ENCODE data around the gene STIL. TPM values are rescaled to one million over a fixed set of nuclear protein-coding genes. Genes with fewer than 3 reads are reported as not detected.

STIL gene
- total and polyA plus RNA-seq, 4 donors = 0.26 to 20.5 (median 0.75) TPM

GRCh38 chr1:47325528-47325927 is 11.6 kb upstream of the STIL start:
- Histone ChIP-seq H3K9me3 (ENCODE audit: control insufficient read depth in 4 of 4, low read length in 3 of 4) (no peaks in the 10 kb centered on the region), H3K4me1 (ENCODE audit: control insufficient read depth in 4 of 4, insufficient read depth in 4 of 4, low read length in 3 of 4) (no peaks in the 10 kb centered on the region), H3K36me3 (ENCODE audit: control insufficient read depth in 4 of 4, insufficient read depth in 3 of 4, low read depth in 1 of 4, low read length in 3 of 4) (no peaks in the 10 kb centered on the region), H3K9ac (ENCODE audit: low read depth in 1 of 2, low read length in 2 of 2) (no peak overlapping the region), H3K27me3 (ENCODE audit: control insufficient read depth in 4 of 4, insufficient read depth in 4 of 4, low read length in 3 of 4) (no peaks in the 10 kb centered on the region), H3K27ac (ENCODE audit: low read depth in 1 of 2, low read length in 2 of 2) (no peak overlapping the region), H3K4me3 (ENCODE audit: low read depth in 1 of 3, low read length in 3 of 3) (no peak overlapping the region)
- no peak for DNase-seq (ENCODE audit: low spot score)
- TF ChIP-seq MAX (IDR thresholded peaks at IDR 0.05) (no peak), ZBTB33 (IDR thresholded peaks at IDR 0.05) (no peak), RAD21 (IDR thresholded peaks at IDR 0.05) (no peak), ATF3 (IDR thresholded peaks at IDR 0.05) (no peak), EGR1 (IDR thresholded peaks at IDR 0.05; ENCODE audit: low read depth in 2 of 2) (no peak), HNF4G (IDR thresholded peaks at IDR 0.05) (no peak), YY1 (IDR thresholded peaks at IDR 0.05) (no peak), GABPA (IDR thresholded peaks at IDR 0.05 in 1 of 2, conservative IDR thresholded peaks at IDR 0.05 in 1 of 2) (no peak), FOXA1 (IDR thresholded peaks at IDR 0.05) (no peak), REST (IDR thresholded peaks at IDR 0.05) (no peak), CTCF (IDR thresholded peaks at IDR 0.05; ENCODE audit: low read depth, low read length, missing input control) (no peak), TAF1 (conservative IDR thresholded peaks at IDR 0.05) (no peak), HNF4A (conservative IDR thresholded peaks at IDR 0.05) (no peak), RXRA (IDR thresholded peaks at IDR 0.05) (no peak), SP1 (IDR thresholded peaks at IDR 0.05) (no peak), FOXA2 (IDR thresholded peaks at IDR 0.05) (no peak), JUND (IDR thresholded peaks at IDR 0.05) (no peak), NR2F2 (IDR thresholded peaks at IDR 0.05) (no peak)
- 87% methylated on average over 2 of the region's 2 CpGs for WGBS

Measured in liver (tissue), 9 donors.